Ecto neural progenitor cell (in vitro differentiated cells): ENCODE results near the gene CCBE1.
"Not testable (repeated sequence)": the region's sequence is repeated elsewhere in the genome, so short reads cannot be mapped to it uniquely, and the experiment has no call there.

Experiments used
- DNase-seq: peaks from one replicate; pipeline ENCODE4 v3.0.0-alpha.2; 2018; ENCODE audit warnings: low spot score

CCBE1 gene

DNA sequence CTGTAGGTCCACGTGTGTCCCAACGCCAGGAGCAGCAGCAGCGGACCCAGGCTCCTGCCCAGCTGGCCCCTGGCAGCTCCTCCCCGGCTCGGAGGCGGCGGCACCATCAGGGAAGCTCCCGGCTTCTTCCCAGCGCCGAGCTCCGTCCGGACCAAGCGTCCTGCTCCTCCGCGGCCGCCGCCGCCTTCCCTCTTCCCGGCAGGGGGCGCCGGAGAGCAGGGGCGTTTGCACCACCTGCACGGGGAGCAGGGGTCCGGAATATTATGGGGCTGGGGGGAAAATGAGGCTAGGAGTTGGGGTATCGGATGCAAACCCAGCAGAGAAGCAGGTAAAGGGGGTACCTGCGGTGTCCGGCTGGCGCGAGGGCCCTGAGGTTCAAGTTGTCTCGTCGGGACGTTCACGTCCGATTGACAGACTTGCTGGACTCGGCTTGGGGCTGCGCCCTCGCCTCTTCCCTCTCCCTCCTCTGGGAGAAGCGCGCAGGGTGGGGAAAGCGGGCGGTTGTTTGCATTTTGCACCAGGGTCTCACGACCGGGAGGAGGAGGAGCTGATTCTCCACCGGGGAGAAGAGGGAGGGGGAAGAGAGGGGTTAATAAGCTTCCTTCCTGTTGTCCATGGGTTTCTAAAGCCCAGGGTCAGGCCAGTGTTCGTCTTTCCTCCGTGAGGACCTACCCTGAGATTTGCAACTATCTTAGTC, at the start of gene CCBE1:
Gene CCBE1, minus strand, starts transcription at position 188 of the 697 bp plus-strand sequence.
- DNase-seq: peak; percentile 92

DNA sequence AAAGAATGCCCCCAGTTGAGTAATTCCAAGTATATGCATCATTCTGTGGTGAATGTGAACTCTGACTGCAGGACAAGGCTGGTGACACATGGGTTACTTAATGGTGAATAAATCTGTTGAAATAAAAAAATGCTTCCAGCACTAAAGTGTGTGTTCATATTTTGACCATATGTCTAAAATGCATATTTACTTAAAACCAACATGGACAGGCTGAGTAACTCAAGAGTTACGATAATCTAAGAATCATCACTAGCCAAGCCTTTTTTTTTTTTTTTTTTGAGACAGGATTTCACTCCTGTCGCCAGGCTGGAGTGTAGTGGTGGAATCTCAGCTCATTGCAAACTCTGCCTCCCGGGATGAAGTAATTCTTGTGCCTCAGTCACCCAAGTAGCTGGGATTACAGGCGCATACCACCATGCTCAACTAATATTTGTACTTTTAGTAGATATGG, 47.1 kb upstream of the CCBE1 start:
- no peak for DNase-seq

DNA sequence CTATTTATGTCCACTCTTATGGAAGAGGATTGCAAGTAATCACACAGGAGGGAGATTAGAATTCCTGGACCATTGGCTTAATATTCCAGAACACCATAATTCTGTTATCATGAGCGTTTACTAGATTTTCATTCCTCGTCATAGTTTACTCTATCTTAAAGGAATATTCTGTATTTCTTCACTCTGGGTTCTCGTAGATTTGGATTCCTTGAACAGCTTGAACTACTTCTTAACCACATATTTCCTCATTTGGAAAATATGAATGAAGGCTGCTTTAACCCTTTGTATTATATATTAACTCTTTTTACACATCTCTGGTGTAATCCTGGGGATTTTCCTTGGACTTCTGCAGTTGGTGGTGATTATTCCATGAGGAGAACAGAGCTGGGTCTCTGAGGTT, 46.3 kb upstream of the CCBE1 start:
- DNase-seq: no peak

DNA sequence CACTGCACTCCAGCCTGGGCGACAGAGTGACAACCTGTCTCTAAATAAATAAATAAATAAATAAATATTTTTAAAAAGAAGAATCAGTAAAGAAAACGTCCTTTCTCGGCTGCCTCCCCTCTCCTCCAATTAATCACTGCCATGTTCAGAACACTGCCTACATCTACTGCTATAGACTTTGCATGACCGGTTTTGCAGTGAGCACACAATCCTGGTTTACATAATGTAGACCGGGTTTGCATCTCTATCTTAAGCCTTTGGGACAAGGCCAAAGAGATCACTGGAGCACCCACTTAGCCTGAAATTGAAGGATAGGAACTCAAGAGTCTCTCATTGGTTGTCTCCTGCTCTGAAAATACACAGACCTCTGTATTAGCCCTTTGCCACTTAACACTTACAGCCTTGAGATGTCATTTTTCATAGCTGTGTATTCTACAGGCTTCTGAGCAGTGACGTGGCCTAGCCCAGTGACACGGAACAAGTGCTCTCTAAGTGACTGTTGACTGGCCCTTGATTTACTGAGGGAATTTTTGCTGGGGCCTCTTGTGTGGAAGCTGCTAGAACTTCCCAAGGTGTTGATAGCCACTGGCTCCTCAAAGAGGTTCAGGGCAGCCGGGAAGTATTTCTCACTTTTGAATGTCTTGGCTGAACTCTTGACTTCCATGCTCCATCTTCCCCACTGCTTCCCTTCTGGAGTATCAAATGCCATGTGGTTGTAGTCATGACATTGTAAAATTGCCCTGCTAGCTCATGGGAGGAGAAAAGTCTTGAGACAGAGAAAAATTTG, 45.3 kb upstream of the CCBE1 start:
- DNase-seq: no peak

DNA sequence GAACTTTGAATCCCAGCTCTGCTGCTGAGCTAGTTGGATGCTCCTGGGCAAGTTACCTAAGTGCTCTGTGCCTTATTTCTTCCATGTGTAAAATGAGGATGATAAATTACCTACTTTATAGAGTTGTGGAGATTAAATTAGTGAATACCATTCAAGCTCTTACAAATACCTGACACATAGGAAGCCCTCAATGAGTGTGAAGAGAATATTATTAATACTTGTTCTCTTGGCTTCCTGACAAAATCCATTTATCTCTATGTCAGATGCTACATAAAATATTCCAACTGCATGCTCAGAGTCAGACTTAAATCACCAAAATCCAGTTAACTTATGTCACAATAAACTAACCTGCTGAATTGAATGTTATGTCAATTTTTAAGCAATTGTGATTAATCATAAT, 42.9 kb upstream of the CCBE1 start:
- no peak for DNase-seq

DNA sequence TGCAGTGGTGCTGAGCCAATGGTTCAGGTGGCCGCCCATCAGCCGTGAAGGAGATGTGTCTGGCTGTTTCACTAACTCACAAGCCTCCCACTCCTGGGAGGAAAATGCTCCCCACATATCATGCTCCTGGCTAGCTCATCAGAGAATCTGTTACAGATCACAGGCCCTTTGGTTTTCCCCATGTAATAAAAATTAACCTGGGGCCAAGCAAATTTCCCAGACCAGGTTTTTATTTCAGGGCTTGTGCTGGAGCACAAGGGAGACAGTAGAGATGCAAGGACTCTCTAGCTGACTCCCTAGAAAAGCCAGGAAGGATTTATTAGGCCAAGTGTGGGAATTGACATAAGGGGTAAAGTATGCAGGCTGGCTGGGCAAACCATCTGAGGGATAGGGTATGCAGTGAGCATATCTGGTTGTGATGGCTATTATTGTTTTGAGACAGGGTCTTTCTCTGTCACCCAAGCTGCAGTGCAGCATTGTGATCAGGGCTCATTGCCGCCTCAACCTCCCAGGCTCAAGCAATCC, 40.6 kb upstream of the CCBE1 start:
- no peak for DNase-seq

- not testable (repeated sequence) for DNase-seq
These were observed 40.1 kb upstream of the CCBE1 start for GRCh38 chr18:59737335-59737734.

- DNase-seq: no peak
These were observed 38.8 kb upstream of the CCBE1 start for GRCh38 chr18:59736061-59736460.

- no peak for DNase-seq
These were observed 38.1 kb upstream of the CCBE1 start for GRCh38 chr18:59735269-59735860.

- DNase-seq: no peak
These were observed 36.2 kb upstream of the CCBE1 start for GRCh38 chr18:59733421-59733820.

- DNase-seq: no peak
These were observed 33.7 kb upstream of the CCBE1 start for GRCh38 chr18:59730896-59731295.

GRCh38 chr18:59729781-59730180, 32.6 kb upstream of the CCBE1 start:
- no peak for DNase-seq

DNA sequence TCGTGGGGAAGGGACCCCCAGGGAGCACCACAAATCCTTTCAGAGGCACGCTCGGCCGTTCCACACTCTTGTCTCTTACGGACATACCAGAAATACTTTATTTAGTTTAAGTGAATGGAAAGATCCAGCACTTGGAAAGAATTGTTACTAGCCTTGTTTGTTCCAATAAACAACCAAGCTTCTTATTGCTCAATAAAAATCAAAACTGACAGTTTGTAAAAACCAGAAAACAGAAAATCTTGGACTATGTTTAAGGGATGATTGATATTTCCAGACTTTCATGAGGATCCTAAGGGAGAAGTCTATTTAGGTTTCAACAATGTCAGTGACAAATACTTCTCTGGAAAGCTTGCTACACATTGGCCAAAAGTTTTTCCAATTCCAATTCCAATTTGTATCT, 31.6 kb upstream of the CCBE1 start:
- no peak for DNase-seq

DNA sequence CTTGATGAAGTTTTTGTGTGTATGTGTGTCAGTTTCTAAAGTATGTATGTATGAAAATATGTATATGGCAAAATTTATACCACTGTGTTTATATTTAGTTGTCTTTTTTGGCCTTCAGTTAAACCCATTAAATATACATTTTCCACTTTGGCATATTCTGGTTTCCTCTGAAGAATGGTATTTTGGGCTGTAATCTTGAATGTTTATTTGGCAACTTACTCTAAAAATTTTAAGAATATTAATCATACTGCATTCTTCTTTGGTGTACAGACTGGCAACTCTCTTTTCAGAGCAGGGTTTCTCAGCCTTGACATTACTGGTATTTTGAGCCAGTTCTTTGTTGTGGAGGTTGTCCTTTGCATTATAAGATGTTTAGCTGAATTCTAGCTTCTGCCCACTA, 27.9 kb upstream of the CCBE1 start:
- DNase-seq: no peak

DNA sequence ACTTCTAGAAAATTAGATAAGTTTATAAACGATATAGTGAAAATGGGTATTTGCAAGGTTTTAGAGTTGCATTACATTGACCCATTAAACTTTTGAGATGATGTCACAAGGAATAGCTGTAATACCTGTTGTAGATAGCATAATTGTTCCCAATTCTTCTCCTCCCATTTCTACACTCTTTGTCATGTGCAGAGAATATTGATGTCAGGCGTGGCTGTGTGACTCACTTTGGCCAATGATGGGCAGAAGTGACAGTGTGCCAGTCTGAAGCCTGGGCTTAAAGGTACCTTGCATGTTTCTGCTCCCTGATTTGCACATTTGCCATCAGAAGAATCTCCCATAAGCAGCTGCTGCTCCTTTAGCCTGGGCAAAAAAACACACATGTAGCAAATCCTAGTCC, 26.9 kb upstream of the CCBE1 start:
- no peak for DNase-seq

DNA sequence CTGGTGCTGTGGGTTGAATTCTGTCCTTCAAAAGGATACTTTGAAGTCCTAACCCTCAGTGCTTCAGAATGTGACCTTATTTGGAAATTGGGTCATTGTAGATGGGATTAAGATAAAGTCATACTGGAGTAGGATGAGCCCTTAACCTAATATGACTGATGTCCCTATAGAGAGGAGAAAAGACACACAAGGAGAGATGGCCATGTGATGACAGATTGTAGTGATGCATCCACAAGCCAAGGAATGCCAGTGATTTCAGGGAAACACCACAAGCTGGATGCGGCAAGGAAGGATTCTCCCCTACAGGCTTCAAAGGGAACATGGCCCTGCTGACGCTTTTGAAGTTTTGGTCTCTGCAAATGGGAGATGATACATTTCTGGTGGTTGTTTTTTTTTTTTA, 24.7 kb upstream of the CCBE1 start:
- no peak for DNase-seq

- DNase-seq: no peak
These were observed 24.0 kb upstream of the CCBE1 start for GRCh38 chr18:59721211-59721610.

DNA sequence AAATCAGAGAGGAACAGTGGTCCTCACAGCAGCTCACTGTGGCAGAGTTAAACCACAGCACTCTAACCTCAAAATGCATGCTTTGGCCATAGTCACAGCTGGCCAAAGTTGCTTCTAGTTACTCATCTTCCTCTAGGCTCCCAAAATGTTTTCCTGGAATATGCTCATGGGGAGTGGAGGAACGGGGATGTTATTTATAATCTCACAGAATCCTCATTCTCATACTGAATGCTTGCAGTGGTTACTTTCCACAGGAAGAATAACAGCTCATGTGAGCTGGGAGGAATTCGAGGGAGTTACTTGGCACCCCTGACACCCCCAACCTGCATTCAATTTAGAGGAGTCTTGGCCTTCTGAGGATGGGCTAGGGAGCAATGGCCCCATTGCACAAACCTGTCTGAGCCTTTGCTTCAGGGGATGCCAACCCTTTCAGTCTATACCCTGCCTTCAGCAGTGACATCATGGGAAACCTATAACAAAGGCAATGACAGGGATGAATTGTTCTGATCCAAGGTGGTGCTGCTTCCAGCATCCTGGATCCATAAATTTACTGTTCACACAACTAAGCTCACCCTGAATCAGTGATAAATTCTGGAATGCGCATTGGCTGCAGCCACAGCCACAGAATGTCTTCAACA, 22.4 kb upstream of the CCBE1 start:
- no peak for DNase-seq

GRCh38 chr18:59718464-59719157, 21.4 kb upstream of the CCBE1 start:
- no peak for DNase-seq

DNA sequence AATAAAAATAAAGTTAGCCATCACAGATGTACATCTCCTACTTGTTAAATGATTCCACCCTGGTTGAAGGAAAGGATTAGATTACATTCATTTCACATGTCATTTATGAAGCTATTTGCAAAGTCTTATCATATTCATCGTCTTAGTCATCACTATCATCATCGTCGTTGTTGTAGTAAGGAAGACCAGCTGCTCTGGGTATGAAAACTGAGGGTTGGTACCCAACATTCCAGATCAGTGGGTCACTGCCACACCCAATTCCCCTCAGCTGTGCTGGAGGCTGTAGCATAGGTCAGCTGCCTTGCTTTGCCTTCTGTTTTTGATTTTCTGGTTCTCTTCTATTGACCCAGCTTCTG, 20.9 kb upstream of the CCBE1 start:
- DNase-seq: no peak

DNA sequence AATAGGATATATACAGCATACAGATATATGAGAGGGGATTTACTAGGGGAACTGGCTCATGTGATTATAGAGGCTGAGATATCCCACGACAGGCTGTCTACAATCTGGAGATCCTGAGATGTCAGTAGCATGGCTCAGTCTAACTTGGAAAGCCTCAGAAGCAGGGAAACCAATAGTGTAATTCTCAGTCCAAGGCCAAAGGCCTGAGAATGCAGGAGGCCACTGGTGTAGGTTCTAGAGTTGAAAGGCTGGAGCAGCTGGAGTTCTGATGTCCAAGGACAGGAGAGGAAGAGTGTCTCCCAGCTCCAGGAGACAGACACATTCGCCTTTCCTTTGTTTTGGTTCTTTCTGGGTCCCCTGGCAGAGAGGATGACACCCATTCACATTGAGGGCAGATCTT, 20.1 kb upstream of the CCBE1 start:
- no peak for DNase-seq

- no peak for DNase-seq
These were observed 18.7 kb upstream of the CCBE1 start for GRCh38 chr18:59715966-59716369.
